HEK293 (cell line): ENCODE results near the gene ARHGDIG.

Source experiments
- CTCF ChIA-PET: fragments of 350-600 bp; formaldehyde crosslinking; extraction: SDS; loops from one replicate; lab custom pipeline; 2021; ENCODE audit warnings: antibody characterized with exemption; lab: Yijun Ruan, JAX
- POLR2A ChIA-PET: fragments of 300-600 bp; formaldehyde crosslinking; extraction: SDS; loops from one replicate; lab custom pipeline; 2020; ENCODE audit warnings: antibody characterized with exemption, inconsistent platforms; lab: Yijun Ruan, JAX
- H3K27ac ChIP-seq: fragments of 200-500 bp; sonication (Bioruptor generic); 2 replicates; pipeline ENCODE4 v1.5.1; 2014; ENCODE audit warnings: low read depth, low read length, control low read depth, inconsistent platforms; ENCODE audit errors: extremely low read depth
- H3K36me3 ChIP-seq, 2 experiments: fragments of 200-500 bp in 1 of 2; sonication (Bioruptor generic) in 1 of 2; 1 replicate in 1 of 2; 2 replicates in 1 of 2; pipeline ENCODE4 v1.5.1; 2014 to 2017; ENCODE audit warnings: inconsistent platforms in 2 of 2, low read length in 2 of 2; ENCODE audit not compliant: control insufficient read depth in 2 of 2, insufficient read depth in 1 of 2
- H3K4me1 ChIP-seq: fragments of 200-500 bp; sonication (Bioruptor generic); 2 replicates; pipeline ENCODE4 v1.5.1; 2014; ENCODE audit warnings: mild to moderate bottlenecking, low read length, inconsistent platforms; ENCODE audit not compliant: control insufficient read depth, insufficient read depth
- H3K4me3 ChIP-seq: 2 replicates; pipeline ENCODE4 v1.5.1; 2011; ENCODE audit warnings: low read depth, mild to moderate bottlenecking, control low read depth, low read length, moderate library complexity
- H3K9me3 ChIP-seq: fragments of 200-500 bp; sonication (Bioruptor generic); 2 replicates; pipeline ENCODE4 v1.5.1; 2014; ENCODE audit warnings: low read depth, low read length, inconsistent platforms; ENCODE audit not compliant: control insufficient read depth, insufficient read depth
- KLF7 ChIP-seq: fragments of 450-650 bp; formaldehyde crosslinking; IDR thresholded peaks from 2 replicates; pipeline ENCODE4 v1.5.1; 2016; ENCODE audit warnings: missing biosample characterization, missing genetic modification characterization, borderline replicate concordance
- REPIN1 ChIP-seq: fragments of 450-650 bp; formaldehyde crosslinking; IDR thresholded peaks from 2 replicates; pipeline ENCODE4 v1.5.1; 2017; ENCODE audit warnings: missing biosample characterization, missing genetic modification characterization, low read depth
- SCRT1 ChIP-seq: fragments of 450-650 bp; formaldehyde crosslinking; IDR thresholded peaks from 2 replicates; pipeline ENCODE4 v1.5.1; 2016; ENCODE audit warnings: missing biosample characterization, missing genetic modification characterization, borderline replicate concordance
- SP3 ChIP-seq: fragments of 450-650 bp; formaldehyde crosslinking; IDR thresholded peaks from 2 replicates; pipeline ENCODE4 v1.5.1; 2016; ENCODE audit warnings: missing biosample characterization, missing genetic modification characterization
- ZBTB48 ChIP-seq: fragments of 450-650 bp; formaldehyde crosslinking; IDR thresholded peaks from 2 replicates; pipeline ENCODE4 v1.5.1; 2016; ENCODE audit warnings: missing biosample characterization, missing genetic modification characterization
- ZFP3 ChIP-seq: fragments of 450-650 bp; formaldehyde crosslinking; IDR thresholded peaks from 2 replicates; pipeline ENCODE4 v1.5.1; 2016; ENCODE audit warnings: low read depth, missing biosample characterization, missing genetic modification characterization
- ZNF157 ChIP-seq: fragments of 450-650 bp; formaldehyde crosslinking; IDR thresholded peaks from 2 replicates; pipeline ENCODE4 v1.5.1; 2016; ENCODE audit warnings: missing biosample characterization, missing genetic modification characterization
- ZNF302 ChIP-seq: fragments of 450-650 bp; formaldehyde crosslinking; IDR thresholded peaks from 2 replicates; pipeline ENCODE4 v1.5.1; 2016; ENCODE audit warnings: missing biosample characterization, missing genetic modification characterization, low read depth
- ZNF423 ChIP-seq: fragments of 450-650 bp; formaldehyde crosslinking; IDR thresholded peaks from 2 replicates; pipeline ENCODE4 v1.5.1; 2016; ENCODE audit warnings: missing biosample characterization, missing genetic modification characterization
- ZNF521 ChIP-seq: fragments of 450-650 bp; formaldehyde crosslinking; IDR thresholded peaks from 2 replicates; pipeline ENCODE4 v1.5.1; 2017; ENCODE audit warnings: missing biosample characterization, mild to moderate bottlenecking, missing genetic modification characterization
- ZNF596 ChIP-seq: fragments of 450-650 bp; IDR thresholded peaks from 2 replicates; pipeline ENCODE4 v1.5.0; 2018; ENCODE audit warnings: missing biosample characterization, mild to moderate bottlenecking, missing genetic modification characterization, moderate library complexity
- ZNF600 ChIP-seq: fragments of 450-650 bp; formaldehyde crosslinking; IDR thresholded peaks from 2 replicates; pipeline ENCODE4 v1.5.1; 2016; ENCODE audit warnings: missing biosample characterization, missing genetic modification characterization
- ZNF701 ChIP-seq: fragments of 450-650 bp; formaldehyde crosslinking; IDR thresholded peaks from 2 replicates; pipeline ENCODE4 v1.5.1; 2016; ENCODE audit warnings: missing biosample characterization, missing genetic modification characterization
- ZNF768 ChIP-seq: fragments of 450-650 bp; formaldehyde crosslinking; IDR thresholded peaks from 2 replicates; pipeline ENCODE4 v1.5.1; 2018; ENCODE audit warnings: missing biosample characterization, mild to moderate bottlenecking, missing genetic modification characterization
- TF ChIP-seq, protein P1 (sequence below): fragments of 450-650 bp; formaldehyde crosslinking; IDR thresholded peaks from 2 replicates; pipeline ENCODE4 v1.5.1; 2017; ENCODE audit warnings: missing biosample characterization, missing genetic modification characterization
- TF ChIP-seq, protein P2 (sequence below): fragments of 450-650 bp; formaldehyde crosslinking; IDR thresholded peaks from 2 replicates; pipeline ENCODE4 v1.5.1; 2016; ENCODE audit warnings: missing biosample characterization, missing genetic modification characterization, low read depth
- TF ChIP-seq, protein P3 (sequence below): fragments of 450-650 bp; formaldehyde crosslinking; IDR thresholded peaks from 2 replicates; pipeline ENCODE4 v1.5.1; 2016; ENCODE audit warnings: missing biosample characterization, missing genetic modification characterization
- TF ChIP-seq, protein P4 (sequence below): fragments of 450-650 bp; formaldehyde crosslinking; IDR thresholded peaks from 2 replicates; pipeline ENCODE4 v1.5.1; 2017; ENCODE audit warnings: missing biosample characterization, missing genetic modification characterization
- TF ChIP-seq, protein P5 (sequence below): fragments of 450-650 bp; formaldehyde crosslinking; IDR thresholded peaks from 2 replicates; pipeline ENCODE4 v1.5.1; 2016; ENCODE audit warnings: missing biosample characterization, missing genetic modification characterization, borderline replicate concordance

The ARHGDIG gene

DNA sequence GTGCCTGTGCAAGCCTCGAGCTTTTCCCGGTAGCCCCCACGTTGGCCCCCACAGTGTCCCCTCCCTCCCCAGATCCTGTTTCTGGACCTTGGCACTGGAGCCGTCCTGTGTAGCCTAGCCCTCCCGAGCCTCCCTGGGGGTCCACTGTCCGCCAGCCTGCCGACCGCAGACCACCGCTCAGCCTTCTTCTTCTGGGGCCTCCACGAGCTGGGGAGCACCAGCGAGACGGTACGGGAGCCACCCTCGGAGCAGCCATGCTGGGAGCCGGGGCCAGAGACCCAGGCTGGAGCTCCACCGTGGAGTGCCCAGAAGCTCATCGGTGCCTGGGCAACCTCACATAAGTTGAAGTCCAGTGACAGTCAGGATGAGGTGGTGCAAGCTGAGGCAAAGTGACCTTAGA lies 16.4 kb upstream of the ARHGDIG start:
- POLR2A ChIA-PET, result interaction anchor here (1.1 kb wide), 1 partner anchor 29 kb away, joined by 4 read pairs; the partner anchor contains the start of gene FAM234A
- Histone ChIP-seq H3K36me3 (peaks cover 0 to 54% of the 10 kb centered on the region in 2 experiments; a peak in 1 of 3 replicates), H3K4me3 (no peak overlapping the region), H3K4me1 (no peaks in the 10 kb centered on the region), H3K27ac (no peak overlapping the region), H3K9me3 (no peaks in the 10 kb centered on the region)
- CTCF ChIA-PET, result interaction anchor here (0.7 kb wide), 1 partner anchor 146 kb away, joined by 3 read pairs; no protein-coding TSS in a partner anchor
- TF ChIP-seq, protein P1, sequence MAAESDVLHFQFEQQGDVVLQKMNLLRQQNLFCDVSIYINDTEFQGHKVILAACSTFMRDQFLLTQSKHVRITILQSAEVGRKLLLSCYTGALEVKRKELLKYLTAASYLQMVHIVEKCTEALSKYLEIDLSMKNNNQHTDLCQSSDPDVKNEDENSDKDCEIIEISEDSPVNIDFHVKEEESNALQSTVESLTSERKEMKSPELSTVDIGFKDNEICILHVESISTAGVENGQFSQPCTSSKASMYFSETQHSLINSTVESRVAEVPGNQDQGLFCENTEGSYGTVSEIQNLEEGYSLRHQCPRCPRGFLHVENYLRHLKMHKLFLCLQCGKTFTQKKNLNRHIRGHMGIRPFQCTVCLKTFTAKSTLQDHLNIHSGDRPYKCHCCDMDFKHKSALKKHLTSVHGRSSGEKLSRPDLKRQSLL, result no peak
- TF ChIP-seq ZNF768 (tag by site-specific recombination) (no peak), KLF7 (no peak), ZFP3 (tag by site-specific recombination) (no peak), ZNF423 (tag by site-specific recombination) (no peak), SP3 (tag by site-specific recombination) (no peak), ZNF302 (tag by site-specific recombination) (no peak), ZNF701 (tag by site-specific recombination) (no peak), ZBTB48 (no peak), ZNF157 (no peak), ZNF600 (tag by site-specific recombination) (no peak), SCRT1 (tag by site-specific recombination) (no peak), ZNF596 (tag by site-specific recombination) (no peak), ZNF521 (tag by site-specific recombination) (no peak), REPIN1 (tag by site-specific recombination) (no peak)
- TF ChIP-seq, protein P2, sequence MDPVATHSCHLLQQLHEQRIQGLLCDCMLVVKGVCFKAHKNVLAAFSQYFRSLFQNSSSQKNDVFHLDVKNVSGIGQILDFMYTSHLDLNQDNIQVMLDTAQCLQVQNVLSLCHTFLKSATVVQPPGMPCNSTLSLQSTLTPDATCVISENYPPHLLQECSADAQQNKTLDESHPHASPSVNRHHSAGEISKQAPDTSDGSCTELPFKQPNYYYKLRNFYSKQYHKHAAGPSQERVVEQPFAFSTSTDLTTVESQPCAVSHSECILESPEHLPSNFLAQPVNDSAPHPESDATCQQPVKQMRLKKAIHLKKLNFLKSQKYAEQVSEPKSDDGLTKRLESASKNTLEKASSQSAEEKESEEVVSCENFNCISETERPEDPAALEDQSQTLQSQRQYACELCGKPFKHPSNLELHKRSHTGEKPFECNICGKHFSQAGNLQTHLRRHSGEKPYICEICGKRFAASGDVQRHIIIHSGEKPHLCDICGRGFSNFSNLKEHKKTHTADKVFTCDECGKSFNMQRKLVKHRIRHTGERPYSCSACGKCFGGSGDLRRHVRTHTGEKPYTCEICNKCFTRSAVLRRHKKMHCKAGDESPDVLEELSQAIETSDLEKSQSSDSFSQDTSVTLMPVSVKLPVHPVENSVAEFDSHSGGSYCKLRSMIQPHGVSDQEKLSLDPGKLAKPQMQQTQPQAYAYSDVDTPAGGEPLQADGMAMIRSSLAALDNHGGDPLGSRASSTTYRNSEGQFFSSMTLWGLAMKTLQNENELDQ (tag by site-specific recombination), result no peak
- TF ChIP-seq, protein P3, sequence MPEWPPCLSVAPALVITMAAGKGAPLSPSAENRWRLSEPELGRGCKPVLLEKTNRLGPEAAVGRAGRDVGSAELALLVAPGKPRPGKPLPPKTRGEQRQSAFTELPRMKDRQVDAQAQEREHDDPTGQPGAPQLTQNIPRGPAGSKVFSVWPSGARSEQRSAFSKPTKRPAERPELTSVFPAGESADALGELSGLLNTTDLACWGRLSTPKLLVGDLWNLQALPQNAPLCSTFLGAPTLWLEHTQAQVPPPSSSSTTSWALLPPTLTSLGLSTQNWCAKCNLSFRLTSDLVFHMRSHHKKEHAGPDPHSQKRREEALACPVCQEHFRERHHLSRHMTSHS (tag by site-specific recombination), result no peak
- TF ChIP-seq, protein P4, sequence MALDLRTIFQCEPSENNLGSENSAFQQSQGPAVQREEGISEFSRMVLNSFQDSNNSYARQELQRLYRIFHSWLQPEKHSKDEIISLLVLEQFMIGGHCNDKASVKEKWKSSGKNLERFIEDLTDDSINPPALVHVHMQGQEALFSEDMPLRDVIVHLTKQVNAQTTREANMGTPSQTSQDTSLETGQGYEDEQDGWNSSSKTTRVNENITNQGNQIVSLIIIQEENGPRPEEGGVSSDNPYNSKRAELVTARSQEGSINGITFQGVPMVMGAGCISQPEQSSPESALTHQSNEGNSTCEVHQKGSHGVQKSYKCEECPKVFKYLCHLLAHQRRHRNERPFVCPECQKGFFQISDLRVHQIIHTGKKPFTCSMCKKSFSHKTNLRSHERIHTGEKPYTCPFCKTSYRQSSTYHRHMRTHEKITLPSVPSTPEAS, result no peak
- TF ChIP-seq, protein P5, sequence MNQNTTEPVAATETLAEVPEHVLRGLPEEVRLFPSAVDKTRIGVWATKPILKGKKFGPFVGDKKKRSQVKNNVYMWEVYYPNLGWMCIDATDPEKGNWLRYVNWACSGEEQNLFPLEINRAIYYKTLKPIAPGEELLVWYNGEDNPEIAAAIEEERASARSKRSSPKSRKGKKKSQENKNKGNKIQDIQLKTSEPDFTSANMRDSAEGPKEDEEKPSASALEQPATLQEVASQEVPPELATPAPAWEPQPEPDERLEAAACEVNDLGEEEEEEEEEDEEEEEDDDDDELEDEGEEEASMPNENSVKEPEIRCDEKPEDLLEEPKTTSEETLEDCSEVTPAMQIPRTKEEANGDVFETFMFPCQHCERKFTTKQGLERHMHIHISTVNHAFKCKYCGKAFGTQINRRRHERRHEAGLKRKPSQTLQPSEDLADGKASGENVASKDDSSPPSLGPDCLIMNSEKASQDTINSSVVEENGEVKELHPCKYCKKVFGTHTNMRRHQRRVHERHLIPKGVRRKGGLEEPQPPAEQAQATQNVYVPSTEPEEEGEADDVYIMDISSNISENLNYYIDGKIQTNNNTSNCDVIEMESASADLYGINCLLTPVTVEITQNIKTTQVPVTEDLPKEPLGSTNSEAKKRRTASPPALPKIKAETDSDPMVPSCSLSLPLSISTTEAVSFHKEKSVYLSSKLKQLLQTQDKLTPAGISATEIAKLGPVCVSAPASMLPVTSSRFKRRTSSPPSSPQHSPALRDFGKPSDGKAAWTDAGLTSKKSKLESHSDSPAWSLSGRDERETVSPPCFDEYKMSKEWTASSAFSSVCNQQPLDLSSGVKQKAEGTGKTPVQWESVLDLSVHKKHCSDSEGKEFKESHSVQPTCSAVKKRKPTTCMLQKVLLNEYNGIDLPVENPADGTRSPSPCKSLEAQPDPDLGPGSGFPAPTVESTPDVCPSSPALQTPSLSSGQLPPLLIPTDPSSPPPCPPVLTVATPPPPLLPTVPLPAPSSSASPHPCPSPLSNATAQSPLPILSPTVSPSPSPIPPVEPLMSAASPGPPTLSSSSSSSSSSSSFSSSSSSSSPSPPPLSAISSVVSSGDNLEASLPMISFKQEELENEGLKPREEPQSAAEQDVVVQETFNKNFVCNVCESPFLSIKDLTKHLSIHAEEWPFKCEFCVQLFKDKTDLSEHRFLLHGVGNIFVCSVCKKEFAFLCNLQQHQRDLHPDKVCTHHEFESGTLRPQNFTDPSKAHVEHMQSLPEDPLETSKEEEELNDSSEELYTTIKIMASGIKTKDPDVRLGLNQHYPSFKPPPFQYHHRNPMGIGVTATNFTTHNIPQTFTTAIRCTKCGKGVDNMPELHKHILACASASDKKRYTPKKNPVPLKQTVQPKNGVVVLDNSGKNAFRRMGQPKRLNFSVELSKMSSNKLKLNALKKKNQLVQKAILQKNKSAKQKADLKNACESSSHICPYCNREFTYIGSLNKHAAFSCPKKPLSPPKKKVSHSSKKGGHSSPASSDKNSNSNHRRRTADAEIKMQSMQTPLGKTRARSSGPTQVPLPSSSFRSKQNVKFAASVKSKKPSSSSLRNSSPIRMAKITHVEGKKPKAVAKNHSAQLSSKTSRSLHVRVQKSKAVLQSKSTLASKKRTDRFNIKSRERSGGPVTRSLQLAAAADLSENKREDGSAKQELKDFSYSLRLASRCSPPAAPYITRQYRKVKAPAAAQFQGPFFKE (tag by site-specific recombination), result no peak
